Measurements from ENCODE around the gene ITGB5.

The ITGB5 gene, protein sequence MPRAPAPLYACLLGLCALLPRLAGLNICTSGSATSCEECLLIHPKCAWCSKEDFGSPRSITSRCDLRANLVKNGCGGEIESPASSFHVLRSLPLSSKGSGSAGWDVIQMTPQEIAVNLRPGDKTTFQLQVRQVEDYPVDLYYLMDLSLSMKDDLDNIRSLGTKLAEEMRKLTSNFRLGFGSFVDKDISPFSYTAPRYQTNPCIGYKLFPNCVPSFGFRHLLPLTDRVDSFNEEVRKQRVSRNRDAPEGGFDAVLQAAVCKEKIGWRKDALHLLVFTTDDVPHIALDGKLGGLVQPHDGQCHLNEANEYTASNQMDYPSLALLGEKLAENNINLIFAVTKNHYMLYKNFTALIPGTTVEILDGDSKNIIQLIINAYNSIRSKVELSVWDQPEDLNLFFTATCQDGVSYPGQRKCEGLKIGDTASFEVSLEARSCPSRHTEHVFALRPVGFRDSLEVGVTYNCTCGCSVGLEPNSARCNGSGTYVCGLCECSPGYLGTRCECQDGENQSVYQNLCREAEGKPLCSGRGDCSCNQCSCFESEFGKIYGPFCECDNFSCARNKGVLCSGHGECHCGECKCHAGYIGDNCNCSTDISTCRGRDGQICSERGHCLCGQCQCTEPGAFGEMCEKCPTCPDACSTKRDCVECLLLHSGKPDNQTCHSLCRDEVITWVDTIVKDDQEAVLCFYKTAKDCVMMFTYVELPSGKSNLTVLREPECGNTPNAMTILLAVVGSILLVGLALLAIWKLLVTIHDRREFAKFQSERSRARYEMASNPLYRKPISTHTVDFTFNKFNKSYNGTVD

DNA sequence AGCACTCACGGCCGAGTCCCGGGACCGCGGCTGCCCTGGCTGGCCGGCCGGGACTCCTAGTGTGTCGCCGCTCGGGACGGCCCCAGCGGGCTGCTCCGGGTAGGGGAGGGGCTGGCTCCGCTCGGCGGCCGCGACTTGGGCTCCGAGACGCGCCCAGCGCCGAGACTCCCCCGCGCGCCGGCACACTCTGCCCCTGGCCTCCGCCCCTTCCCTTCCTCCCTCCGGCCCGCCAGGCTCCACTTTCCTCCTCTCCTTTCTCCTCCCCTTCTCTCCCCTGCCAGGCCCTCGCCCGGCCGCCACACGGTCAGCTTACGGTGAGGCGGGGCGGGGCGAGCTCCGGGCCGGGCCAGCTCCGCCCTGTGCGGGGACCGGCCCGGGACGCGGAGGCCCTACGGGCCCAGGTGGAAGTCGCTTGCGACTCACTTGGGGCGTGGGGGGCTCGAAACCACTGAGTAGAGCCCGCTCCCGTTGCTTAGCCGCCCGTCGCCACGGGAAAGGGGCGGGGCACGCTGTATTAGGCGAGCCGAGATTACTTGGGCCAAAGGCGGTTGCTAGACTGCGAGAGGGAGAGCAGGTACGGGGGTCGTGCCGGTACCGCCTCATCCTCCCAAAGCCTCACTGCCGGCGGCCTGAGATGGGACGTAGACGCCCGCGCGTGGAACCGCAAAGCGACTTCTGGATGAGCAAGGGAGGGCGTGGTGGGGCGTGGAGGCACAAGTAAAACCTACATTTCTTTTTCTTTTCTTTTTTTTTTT, at the start of gene ITGB5:
Gene ITGB5 (minus strand): TSS at position 189 of the 755 bp plus-strand sequence. CDS start 365 bp downstream, outside the sequence.
- DNase-seq, result peak; percentile 78

DNA sequence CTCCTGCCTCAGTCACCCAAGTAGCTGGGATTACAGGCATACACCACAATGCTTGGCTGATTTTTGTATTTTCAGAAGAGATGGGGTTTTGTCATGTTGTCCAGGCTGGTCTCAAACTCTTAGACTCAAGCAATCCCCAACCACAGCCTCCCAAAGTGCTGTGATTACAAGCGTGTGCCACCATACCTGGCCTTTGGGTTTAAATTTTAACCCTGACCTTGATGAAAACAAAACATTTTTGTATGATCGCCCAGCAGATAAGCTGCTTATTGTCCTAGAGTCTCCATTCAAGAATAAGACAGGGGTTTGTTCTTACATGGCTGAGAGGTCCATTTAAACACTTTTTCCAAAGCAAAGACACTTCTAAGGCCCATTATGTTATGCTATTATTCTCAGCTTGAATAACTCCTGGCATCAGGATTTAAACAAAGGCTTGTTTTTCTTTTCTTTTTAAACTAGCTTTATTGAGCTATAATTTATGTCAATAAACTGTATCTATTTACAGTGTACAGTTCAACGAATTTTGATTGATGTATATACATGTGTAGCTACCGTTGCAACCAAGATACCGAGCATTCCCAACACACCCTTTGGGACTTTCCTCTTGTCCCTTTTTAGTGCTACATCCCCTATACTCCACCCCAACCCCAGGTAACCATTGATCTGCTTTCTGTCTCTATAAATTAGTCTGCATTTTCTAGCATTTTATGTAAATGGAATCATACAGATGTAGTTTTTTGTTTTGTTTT, 48.8 kb upstream of the ITGB5 start:
- DNase-seq, result no peak

GRCh38 chr3:124935264-124935663, 48.1 kb upstream of the ITGB5 start:
- DNase-seq, result no peak

GRCh38 chr3:124934577-124934976, 47.4 kb upstream of the ITGB5 start, which contains the start of gene MUC13:
TSS of gene MUC13 (minus strand) at chr3:124934751. CDS start at chr3:124934712, 39 bp downstream.
- DNase-seq, result no peak

DNA sequence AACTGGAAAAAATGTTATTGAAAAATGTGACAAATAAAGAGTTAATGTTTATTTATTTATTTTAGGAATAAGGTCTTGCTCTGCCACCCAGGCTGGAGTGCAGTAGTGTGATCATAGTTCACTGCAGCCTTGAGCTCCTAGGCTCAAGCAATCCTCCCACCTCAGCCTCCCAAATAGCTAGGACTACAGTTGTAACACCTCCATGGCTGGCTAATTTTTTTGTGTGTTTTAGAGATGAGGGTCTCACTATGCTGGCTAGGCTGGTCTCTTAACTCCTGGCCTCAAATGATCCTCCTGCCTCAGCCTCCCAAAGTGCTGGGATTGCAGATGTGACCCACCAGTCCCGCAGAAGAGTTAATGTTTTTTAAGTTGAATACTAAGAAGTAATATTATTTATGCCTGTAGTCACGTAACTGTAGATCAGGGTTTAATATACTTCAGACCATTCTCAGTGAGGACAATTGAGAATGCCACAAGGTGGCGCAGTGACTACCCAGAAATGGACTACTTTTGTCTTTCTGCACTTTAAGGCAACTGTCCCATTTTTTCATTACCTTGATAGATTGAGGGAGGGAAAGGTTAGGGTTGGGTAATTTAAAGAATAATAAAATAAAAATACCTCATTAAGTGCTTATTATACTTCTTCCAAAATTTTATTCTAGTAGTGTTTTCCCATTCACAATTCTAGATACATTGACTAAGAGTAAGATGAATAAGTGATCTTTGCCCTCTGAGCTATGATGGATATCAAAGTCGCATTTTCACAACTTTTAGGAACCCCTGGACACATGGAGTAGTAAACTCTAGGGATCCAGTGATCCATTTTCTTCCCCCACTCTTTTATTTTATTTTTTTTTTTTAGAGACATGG, 41.4 kb upstream of the ITGB5 start:
- DNase-seq, result peak; percentile 70

- no peak for DNase-seq
These were observed 40.4 kb upstream of the ITGB5 start for GRCh38 chr3:124927574-124928045.

DNA sequence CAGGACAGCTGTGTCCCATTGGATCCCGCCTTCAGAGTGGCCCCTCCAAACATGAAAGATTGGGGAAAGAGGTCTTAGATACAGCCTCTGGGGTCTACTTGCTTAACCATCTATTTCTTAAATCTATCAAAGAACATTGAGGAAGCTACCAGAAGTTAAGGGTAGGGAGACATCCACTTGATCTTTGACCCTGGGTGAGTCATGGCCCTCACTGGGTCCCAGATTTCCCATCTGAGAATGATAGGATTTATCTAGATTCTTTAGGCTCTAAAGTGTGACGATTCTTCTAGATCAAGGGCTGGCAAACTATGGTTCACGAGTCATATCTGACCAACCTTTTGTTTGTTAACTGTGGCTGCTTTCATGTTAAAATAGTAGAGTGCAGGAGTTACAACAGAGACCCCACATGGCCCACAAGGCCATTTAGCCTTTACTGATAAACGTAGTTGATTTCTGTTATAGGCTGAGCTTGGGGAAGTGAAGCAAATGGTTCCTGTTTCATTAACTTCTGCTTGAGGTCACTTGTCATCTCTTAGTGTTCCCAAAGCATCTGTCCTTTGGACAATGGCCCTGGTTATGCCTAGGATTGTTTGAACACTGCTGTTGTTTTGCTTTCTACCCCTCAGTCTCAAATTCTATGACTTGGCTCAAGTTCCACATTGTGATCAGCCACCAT, 39.4 kb upstream of the ITGB5 start:
- DNase-seq, result no peak

- DNase-seq, result no peak
These were observed 37.6 kb upstream of the ITGB5 start for GRCh38 chr3:124924741-124925140.

- peak; percentile 17 for DNase-seq
These were observed 36.7 kb upstream of the ITGB5 start for GRCh38 chr3:124923833-124924232.

DNA sequence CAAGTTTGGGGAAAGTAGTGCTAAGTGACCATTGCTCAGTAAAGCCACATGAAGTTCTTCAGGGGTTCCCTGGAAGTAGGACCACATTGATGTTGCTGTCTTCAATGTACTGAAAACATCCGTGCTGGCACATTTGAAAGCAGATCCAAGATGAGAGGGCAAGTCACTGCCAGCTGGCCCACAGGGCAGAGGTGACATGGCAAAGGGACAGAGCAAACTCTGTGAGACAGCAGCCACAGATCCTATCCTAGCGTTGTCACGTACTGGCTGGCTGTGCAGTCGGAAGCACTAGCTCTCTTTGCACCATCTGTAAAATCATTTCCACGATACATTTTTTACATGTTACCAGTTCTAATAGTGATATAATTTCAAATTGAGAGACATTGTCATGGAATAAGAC, 33.6 kb upstream of the ITGB5 start:
- no peak for DNase-seq

DNA sequence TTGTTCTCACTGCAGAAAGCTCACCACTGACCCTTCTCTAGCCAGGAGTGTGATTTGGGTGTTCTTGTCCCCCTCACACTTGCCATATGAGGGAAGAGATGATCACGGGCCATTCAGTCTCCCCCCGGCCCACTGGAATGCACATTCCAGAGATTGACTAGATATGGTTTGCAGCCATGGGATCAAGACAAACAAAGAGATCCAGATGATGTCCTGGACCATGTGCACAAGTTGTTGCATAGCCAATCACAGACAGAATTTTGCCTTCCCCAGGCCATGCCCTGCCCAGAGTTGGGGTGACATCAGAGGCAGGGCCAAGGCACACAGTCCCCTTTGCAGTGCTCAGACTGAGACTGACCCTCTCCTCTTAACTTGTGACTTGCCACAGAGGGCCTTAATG, 32.6 kb upstream of the ITGB5 start:
- peak; percentile 60 for DNase-seq

GRCh38 chr3:124918524-124918923, 31.4 kb upstream of the ITGB5 start:
- no peak for DNase-seq

- no peak for DNase-seq
These were observed 29.8 kb upstream of the ITGB5 start for GRCh38 chr3:124916837-124917409.

GRCh38 chr3:124915254-124915653, 28.1 kb upstream of the ITGB5 start:
- no peak for DNase-seq

DNA sequence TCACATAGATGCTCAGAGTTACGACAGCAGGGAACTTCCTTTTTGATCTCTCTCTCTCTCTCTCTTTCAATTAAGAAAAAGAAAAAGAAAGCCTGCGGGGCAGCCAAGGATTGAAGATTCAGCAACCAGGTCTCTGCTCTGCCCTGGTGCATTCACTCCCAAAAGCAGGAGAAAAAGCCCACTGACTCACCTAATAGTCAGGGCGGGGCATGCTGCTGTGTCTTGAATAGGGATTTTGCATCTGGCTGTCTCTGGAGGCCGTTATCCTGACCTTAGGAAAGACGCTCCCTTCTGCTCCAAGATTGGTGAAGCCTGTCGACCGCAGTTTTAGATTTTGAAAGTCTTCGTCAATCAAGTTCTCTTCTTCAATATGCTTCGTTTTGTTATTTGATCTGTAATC, 20.8 kb upstream of the ITGB5 start:
- no peak for DNase-seq

- DNase-seq, result peak; percentile 11
These were observed 17.8 kb upstream of the ITGB5 start for GRCh38 chr3:124904835-124905492.

DNA sequence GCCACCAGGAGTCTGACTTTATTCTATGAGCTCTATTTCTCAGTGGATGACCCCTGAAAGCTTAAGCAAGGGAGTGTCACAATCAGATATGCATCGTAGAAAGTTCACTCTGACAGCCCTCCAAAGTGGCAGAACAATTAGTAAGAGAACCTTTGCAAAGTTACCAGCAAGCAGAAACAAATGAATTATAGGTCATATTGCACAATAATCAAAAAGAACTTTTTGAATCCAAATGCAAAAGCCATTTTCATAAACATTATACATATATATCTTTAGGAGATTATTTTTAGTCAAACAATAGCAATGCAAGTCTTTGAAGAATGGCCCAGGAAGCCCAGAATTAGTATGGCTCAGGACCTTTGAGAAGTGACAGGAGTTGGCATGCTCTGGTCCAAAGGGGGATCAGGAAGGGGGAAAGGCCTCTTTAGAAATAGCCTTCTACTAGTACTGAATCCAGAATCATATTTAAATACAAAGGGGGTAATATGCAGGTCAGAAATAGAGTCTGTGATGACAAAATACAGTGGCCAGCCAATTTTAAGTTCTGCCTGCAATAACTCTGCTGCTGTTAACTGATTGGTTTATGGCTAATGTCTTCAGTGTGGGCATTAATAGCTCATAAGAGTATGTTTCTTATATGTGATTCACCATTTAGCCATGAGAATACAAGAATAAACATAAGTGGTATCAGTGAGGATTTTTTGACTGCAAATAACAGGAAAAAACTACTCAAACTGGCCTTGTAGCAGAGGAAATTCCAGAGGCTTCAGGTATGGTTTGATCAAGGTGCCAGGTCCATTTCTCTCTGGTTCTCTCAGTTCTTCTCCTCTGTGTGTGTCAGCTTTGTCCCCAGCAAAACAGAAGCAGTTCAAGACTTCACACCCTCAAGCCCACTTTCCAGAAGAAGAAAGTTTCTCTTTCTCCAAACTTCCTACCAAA, 17.0 kb upstream of the ITGB5 start:
- DNase-seq, result peak; percentile 42

GRCh38 chr3:124896824-124897526, 9.8 kb upstream of the ITGB5 start:
- no peak for DNase-seq
